GM12875 (cell line): ENCODE data around the gene LMO3.

Experiments
- H3K4me3 ChIP-seq: one replicate; pipeline ENCODE4 v1.5.1; 2011; ENCODE audit warnings: low read depth, low read length, control low read depth
- CTCF ChIP-seq: IDR thresholded peaks from 2 replicates; pipeline ENCODE4 v1.5.1; 2011; ENCODE audit warnings: low read depth, mild to moderate bottlenecking, control low read depth, inconsistent platforms, low read length, moderate library complexity, borderline replicate concordance; ENCODE audit not compliant: insufficient read depth

LMO3 gene

GRCh38 chr12:16606117-16606200 is at the start of gene LMO3:
Gene LMO3, minus strand, starts transcription at chr12:16606162. Its CDS starts 5,302 bp downstream, at chr12:16600860.
- TF ChIP-seq CTCF: no peak
- peak within 1 kb of the TSS; percentile 31 for H3K4me3 ChIP-seq

- TF ChIP-seq CTCF: no peak
- no peak overlapping the region for H3K4me3 ChIP-seq
Measured at GRCh38 chr12:16636435-16637055, 30.6 kb upstream of the LMO3 start.

- TF ChIP-seq CTCF: no peak
- H3K4me3 ChIP-seq: no peak overlapping the region
Measured at GRCh38 chr12:16634786-16635185, 28.8 kb upstream of the LMO3 start.

GRCh38 chr12:16626991-16627390 is 21.0 kb upstream of the LMO3 start:
- H3K4me3 ChIP-seq: no peak overlapping the region
- TF ChIP-seq CTCF: no peak

- H3K4me3 ChIP-seq: no peak overlapping the region
- no peak for TF ChIP-seq CTCF
Measured at GRCh38 chr12:16622338-16622737, 16.4 kb upstream of the LMO3 start.

- TF ChIP-seq CTCF: no peak
- H3K4me3 ChIP-seq: no peak overlapping the region
Measured at GRCh38 chr12:16619537-16619936, 13.6 kb upstream of the LMO3 start.

- H3K4me3 ChIP-seq: no peak overlapping the region
- TF ChIP-seq CTCF: no peak
Measured at GRCh38 chr12:16618256-16618655, 12.3 kb upstream of the LMO3 start.
